Heart right ventricle (tissue), 16 donors: Measurements from ENCODE around the gene TEX10. TPM values are rescaled to one million over a fixed set of nuclear protein-coding genes. Genes with fewer than 3 reads are reported as not detected.

Experiments used
- ATAC-seq, 8 donors: fragments of 200-7000 bp; cut with Tn5 transposase; one replicate each; pipeline ENCODE4 v1.9.1; 2020; ENCODE audit warnings: mild to moderate bottlenecking in 8 of 8, moderate library complexity in 8 of 8, moderate number of reproducible peaks in 1 of 8
- DNase-seq, 2 donors: peaks; one replicate each; pipeline ENCODE4 v3.0.0-alpha.2; 2020
- H3K27ac ChIP-seq, 10 donors: fragments of 200-600 bp; sonication (generic) in 2 of 10; one replicate each; pipeline versions ENCODE4 v1.5.0 to v1.8.0; 2020 to 2022; ENCODE audit warnings: mild to moderate bottlenecking in 3 of 10
- H3K27me3 ChIP-seq, 7 donors: fragments of 200-600 bp; one replicate each; pipeline ENCODE4 v1.8.0; 2021 to 2022; ENCODE audit warnings: mild to moderate bottlenecking in 2 of 7
- H3K36me3 ChIP-seq, 9 donors: fragments of 200-600 bp; sonication (generic) in 1 of 9; one replicate each; pipeline versions ENCODE4 v1.5.0 to v1.8.0; 2020 to 2022; ENCODE audit warnings: mild to moderate bottlenecking in 2 of 9
- H3K4me1 ChIP-seq, 9 donors: fragments of 200-600 bp; sonication (generic) in 1 of 9; one replicate each; pipeline versions ENCODE4 v1.5.0 to v1.8.0; 2020 to 2022; ENCODE audit warnings: mild to moderate bottlenecking in 4 of 9
- H3K4me3 ChIP-seq, 10 donors: fragments of 200-600 bp; sonication (generic) in 2 of 10; one replicate each; pipeline versions ENCODE4 v1.5.0 to v1.8.0; 2020 to 2022; ENCODE audit warnings: mild to moderate bottlenecking in 7 of 10, moderate library complexity in 2 of 10
- H3K9me3 ChIP-seq, 11 donors: fragments of 200-600 bp in 10 of 11; sonication (generic) in 2 of 11; one replicate each; pipeline versions ENCODE4 v1.5.0 to v1.8.0; 2013 to 2022; ENCODE audit warnings: mild to moderate bottlenecking in 2 of 11, control low read depth in 1 of 11, moderate library complexity in 1 of 11
- CTCF ChIP-seq, 9 donors: fragments of 200-600 bp; sonication (generic) in 2 of 9; IDR thresholded peaks; one replicate each; pipeline versions ENCODE4 v1.5.0 to v1.8.0; 2021 to 2022; ENCODE audit warnings: antibody characterized with exemption in 9 of 9, mild to moderate bottlenecking in 5 of 9, moderate library complexity in 1 of 9
- WGBS, 2 donors: extraction: QIAGEN DNeasy Blood & Tissue Kit; methylation state at CpG; one replicate each; pipeline ENCODE4 v1.1.7; 2013; ENCODE audit warnings: inconsistent platforms in 1 of 2; 5-methylcytosine and 5-hydroxymethylcytosine counted together
- intact Hi-C, 10 donors: fragments of 100-400 bp; cut with DNase I; formaldehyde crosslinking; loops; one replicate each; pipeline versions ENCODE4 v1.11.1 to v1.14.2; 2022
- polyA plus RNA-seq, 2 donors: library from polyadenylated mRNA; stranded (reverse); fragments of 200-250 nt; gene quantifications; one replicate each; pipeline ENCODE4 v1.2.3, GENCODE V29; 2013
- total RNA-seq, 10 donors: library from RNA; stranded (reverse); fragmentation: NEBNext Ultra II Directional in 3 of 10; extraction: Animal tissue kit (Norgen Biotek cat#: 25700) in 3 of 10; gene quantifications; one replicate each; pipeline versions ENCODE4 v1.2.1 to v1.2.4, GENCODE V29; 2021 to 2023
- donor health status: Arrhythmogenic right ventricular cardiomyopathy.
- donor health status: ischemic (EF 13 %, LVEDD 7.1; RV severe dilation, severe dysfunction).
- donor health status: healthy with polysubstance abuse.
- donor health status: DM: no; HTN: yes; CAD: no.
- donor health status: DM: no; HTN: no; CAD: no.
- donor health status: ischemic (EF 25% LVEDD 6.9; RV normal size, moderate dysfunction).
- donor health status: ischemic (EF 25% LVEDD 5.7; RV mildly dilated, moderate dysfunction).
- donor health status: healthy.
- donor health status: DM: yes; HTN: yes; CAD: no.
- donor health status: Ischemic cardiomyopathy.
- donor health status: ischemic (EF 35%, LVEDD 5.7; RV mildly dilated, moderate dysfunction).
- donor health status: nonischemic (EF 11% LVEDD 7.7; RV severe dilation, severe dysfunction).
- donor health status: DM: yes; HTN: yes; CAD: no.
- donor health status: PGD.
- donor health status: ischemic (EF 29% LVEDD 5.4; RV normal size, mild dysfunction).
- donor health status: nonischemic (EF 23%, LVEDD 6.1; RV moderate dilation, normal function).

TEX10 gene
- total and polyA plus RNA-seq, 12 donors, result 2.9 to 10.3 (median 9.0) TPM

GRCh38 chr9:100294806-100295205 is 57.9 kb downstream of the TEX10 start:
- 80 to 82% methylated on average over 6 of the region's 6 CpGs for WGBS, 2 donors
- TF ChIP-seq CTCF (IDR thresholded peaks at IDR 0.05), result no peak
- intact Hi-C loops, result no loop called here
- Histone ChIP-seq H3K9me3 (no peaks in the 10 kb centered on the region), H3K27me3 (no peaks in the 10 kb centered on the region), H3K27ac (no peak overlapping the region), H3K36me3 (peaks cover 0 to 100% (median 35%) of the 10 kb centered on the region in 9 donors), H3K4me1 (no peaks in the 10 kb centered on the region), H3K4me3 (no peak overlapping the region)
- DNase-seq (no peak), ATAC-seq (no peak)

- H3K27ac ChIP-seq, result no peak overlapping the region
- H3K4me3 ChIP-seq, result no peak overlapping the region
- H3K4me1 ChIP-seq, result no peaks in the 10 kb centered on the region
- WGBS, 2 donors, result 80 to 85% methylated on average over 3 of the region's 3 CpGs
- H3K27me3 ChIP-seq, result no peaks in the 10 kb centered on the region
- ATAC-seq (no peak), DNase-seq (no peak)
- no peaks in the 10 kb centered on the region for H3K9me3 ChIP-seq
- intact Hi-C loops, result no loop called here
- TF ChIP-seq CTCF (IDR thresholded peaks at IDR 0.05), result no peak
- H3K36me3 ChIP-seq, result peaks cover 0 to 100% (median 38%) of the 10 kb centered on the region in 9 donors
Measured at GRCh38 chr9:100294341-100294740, 58.4 kb downstream of the TEX10 start.

GRCh38 chr9:100292414-100292813 is 60.3 kb downstream of the TEX10 start:
- H3K27ac ChIP-seq, result no peak overlapping the region
- H3K27me3 ChIP-seq, result no peaks in the 10 kb centered on the region
- peaks cover 0 to 12% (median 3%) of the 10 kb centered on the region in 11 donors for H3K9me3 ChIP-seq
- H3K36me3 ChIP-seq, result peaks cover 0 to 100% (median 27%) of the 10 kb centered on the region in 9 donors
- TF ChIP-seq CTCF (IDR thresholded peaks at IDR 0.05), result no peak
- H3K4me3 ChIP-seq, result no peak overlapping the region
- 95 to 97% methylated on average over 13 of the region's 13 CpGs for WGBS, 2 donors
- no peaks in the 10 kb centered on the region for H3K4me1 ChIP-seq
- intact Hi-C loops, result no loop called here
- DNase-seq, result no peak
- ATAC-seq, result no peak

- Histone ChIP-seq H3K9me3 (peaks cover 0 to 19% (median 4%) of the 10 kb centered on the region in 11 donors), H3K4me3 (no peak overlapping the region), H3K36me3 (peaks cover 0 to 100% (median 23%) of the 10 kb centered on the region in 9 donors), H3K4me1 (no peaks in the 10 kb centered on the region), H3K27ac (no peak overlapping the region), H3K27me3 (no peaks in the 10 kb centered on the region)
- WGBS, 2 donors, result 95 to 98% methylated on average over 4 of the region's 4 CpGs
- DNase-seq, result no peak
- intact Hi-C loops, result no loop called here
- TF ChIP-seq CTCF (IDR thresholded peaks at IDR 0.05), result no peak
- no peak for ATAC-seq
Measured at GRCh38 chr9:100290714-100291113, 62.0 kb downstream of the TEX10 start.
